ENCODE results near the gene ADK.

The ADK gene

GRCh38 chr10:74238031-74238431, 87.0 kb downstream of the ADK start:
- no peak for DNase-seq (ENCODE audit: low read depth in 2 of 2)

DNA sequence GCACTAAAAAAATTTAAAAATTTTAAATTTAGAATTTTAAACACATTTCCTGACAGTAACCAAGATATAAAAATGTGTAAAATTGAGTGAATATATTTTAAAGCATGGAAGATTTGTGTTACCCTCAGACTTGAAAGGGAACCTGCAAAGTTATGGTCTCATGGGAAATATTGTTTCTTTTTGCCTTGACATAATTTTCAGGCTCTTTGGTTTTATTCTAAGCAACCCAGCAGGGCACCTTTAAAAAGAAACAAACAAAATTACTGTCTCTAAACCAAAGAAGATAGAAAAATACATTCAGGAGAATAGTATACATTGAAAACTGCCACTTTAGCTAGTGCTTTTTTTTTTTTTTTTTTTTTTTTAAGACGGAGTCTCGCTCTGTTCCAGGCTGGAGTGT, 87.5 kb downstream of the ADK start:
- no peak for DNase-seq (ENCODE audit: low read depth in 2 of 2)

- DNase-seq (ENCODE audit: low read depth in 2 of 2) = no peak
Observed at GRCh38 chr10:74243067-74243466, 92.0 kb downstream of the ADK start.

DNA sequence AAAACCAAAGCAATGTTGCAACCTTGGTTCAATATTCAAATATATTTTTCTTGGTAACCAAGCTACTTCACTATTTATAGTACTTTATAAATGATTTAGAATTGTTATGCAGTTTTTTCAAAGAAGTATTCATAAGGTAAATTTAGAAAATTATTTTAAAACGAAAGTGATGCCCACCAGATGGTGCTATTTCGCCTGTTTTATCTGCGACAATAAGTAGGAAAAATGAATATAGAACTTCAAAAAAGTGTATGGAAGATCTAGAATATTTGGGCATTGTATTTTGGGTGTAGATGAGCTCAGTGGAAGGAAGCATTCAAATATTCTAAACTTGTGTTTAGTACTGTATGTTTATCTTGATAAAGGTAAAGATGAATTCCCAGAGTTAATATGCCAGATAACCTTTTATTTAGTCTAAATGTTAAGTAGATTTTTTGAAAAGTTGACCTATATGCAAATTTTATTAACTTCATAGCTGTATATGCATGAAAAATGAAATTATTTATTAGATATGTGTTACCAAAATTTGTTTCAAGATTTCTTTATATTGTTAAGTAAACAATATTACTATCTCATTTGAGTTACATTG, 93.2 kb downstream of the ADK start:
- no peak for DNase-seq (ENCODE audit: low read depth in 2 of 2)

- no peak for DNase-seq (ENCODE audit: low read depth in 2 of 2)
Observed at GRCh38 chr10:74244807-74245206, 93.8 kb downstream of the ADK start.

DNA sequence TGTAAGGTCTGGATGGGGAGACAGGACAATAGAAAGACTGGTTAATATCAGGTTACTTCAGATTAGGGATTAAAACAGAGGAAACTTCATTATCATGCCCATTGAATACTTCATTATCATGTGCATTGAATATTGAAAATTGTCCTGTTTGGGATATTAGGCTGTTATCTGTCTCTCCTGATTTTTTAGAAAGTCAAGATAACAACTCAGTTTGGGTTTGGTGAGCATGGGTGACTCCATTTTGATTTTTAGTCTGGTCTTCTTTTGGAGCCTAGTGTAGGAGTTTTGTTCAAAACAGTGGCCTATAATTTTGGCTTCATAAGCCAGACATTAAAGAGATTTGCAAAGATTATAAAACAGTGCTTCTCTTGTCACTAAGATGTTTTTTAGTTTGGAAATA, 95.5 kb downstream of the ADK start:
- DNase-seq (ENCODE audit: low read depth in 2 of 2) = no peak

GRCh38 chr10:74249865-74250264, 98.8 kb downstream of the ADK start:
- no peak for DNase-seq (ENCODE audit: low read depth in 2 of 2)

GRCh38 chr10:74255214-74255613, 104.2 kb downstream of the ADK start:
- DNase-seq (ENCODE audit: low read depth in 2 of 2) = no peak

DNA sequence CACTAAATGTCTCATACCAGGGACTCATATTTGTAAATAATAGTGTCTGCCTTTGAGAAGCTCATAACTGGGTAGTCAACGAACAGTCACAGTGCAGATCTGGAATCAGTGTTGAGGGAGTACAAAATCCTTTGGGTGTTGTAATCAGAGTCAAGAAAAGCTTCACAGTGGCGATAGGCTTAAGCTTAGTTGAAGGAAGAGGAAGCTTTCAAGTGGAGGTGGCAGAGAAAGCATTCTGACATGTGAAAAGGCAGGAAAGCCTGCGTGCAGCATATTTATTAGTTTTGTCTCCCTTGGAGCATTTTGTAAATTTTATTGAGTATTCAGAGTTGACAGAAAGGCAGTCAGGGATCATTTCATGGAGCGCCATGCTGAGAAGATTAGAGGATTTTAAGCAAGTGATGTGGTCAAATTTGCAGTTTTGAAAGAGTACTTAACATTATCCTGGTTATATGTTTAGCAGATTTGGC, 104.9 kb downstream of the ADK start:
- no peak for DNase-seq (ENCODE audit: low read depth in 2 of 2)

DNA sequence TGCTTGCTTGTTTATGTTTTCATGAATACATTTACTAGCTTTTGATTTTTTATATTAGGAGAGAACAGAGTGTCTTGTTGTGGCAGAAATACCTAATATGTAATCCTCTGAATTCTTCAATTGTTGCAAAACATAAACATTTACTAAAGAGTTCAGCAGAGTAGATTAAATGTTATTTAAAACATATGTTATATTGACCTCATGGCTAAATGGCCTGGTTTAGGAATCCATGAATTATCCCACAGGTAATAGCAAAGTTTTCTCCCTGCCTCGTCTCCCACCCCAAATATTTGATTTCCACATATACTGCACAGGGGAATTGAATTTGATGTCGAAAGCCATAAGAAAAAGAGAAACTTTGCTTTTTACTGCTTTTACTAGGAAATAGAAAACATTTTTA, 111.8 kb downstream of the ADK start:
- DNase-seq (ENCODE audit: low read depth in 2 of 2) = no peak

GRCh38 chr10:74263996-74264395, 113.0 kb downstream of the ADK start:
- no peak for DNase-seq (ENCODE audit: low read depth in 2 of 2)

GRCh38 chr10:74272288-74272687, 121.3 kb downstream of the ADK start:
- no peak for DNase-seq (ENCODE audit: low read depth in 2 of 2)

GRCh38 chr10:74275755-74276290, 124.8 kb downstream of the ADK start:
- no peak for DNase-seq (ENCODE audit: low read depth in 2 of 2)

DNA sequence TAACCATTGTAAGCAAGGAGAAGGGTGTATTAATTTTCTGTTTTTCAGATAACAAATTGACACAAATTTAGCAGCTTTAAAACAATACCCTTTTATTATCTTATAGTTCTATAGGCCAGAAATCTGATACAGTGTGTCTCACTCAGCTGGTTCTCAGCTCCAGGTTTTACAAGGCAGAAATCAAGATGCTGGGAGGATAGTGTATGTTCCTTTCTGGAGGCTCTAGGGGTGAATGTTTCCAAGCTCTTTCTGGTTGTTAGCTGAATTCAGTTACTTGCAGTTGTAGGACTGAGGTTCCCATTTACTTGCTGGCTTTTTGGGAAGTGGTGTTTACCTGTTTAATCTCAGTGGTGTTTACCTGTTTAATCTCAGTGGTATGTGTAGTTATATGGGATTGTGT, 125.4 kb downstream of the ADK start:
- no peak for DNase-seq (ENCODE audit: low read depth in 2 of 2)

- DNase-seq (ENCODE audit: low read depth in 2 of 2) = no peak
Observed at GRCh38 chr10:74282151-74282847, 131.3 kb downstream of the ADK start.

DNA sequence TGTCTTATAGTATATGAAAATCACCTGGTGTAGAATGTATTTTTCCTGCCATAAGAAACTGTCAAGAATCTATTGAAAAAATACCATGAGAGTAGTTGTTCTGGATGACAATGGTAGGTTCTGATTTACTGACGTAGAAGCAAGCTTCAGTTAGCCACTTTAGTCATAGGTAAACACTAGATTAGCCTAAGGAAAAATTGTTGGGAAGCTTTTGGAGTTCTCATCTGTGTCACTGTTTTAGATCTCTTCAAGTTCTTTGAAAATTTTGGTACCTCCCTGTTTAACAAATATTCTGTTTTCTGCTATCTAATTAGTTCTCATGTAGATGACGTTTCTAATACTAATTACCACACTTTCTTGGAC, 131.8 kb downstream of the ADK start:
- DNase-seq (ENCODE audit: low read depth in 2 of 2) = no peak

DNA sequence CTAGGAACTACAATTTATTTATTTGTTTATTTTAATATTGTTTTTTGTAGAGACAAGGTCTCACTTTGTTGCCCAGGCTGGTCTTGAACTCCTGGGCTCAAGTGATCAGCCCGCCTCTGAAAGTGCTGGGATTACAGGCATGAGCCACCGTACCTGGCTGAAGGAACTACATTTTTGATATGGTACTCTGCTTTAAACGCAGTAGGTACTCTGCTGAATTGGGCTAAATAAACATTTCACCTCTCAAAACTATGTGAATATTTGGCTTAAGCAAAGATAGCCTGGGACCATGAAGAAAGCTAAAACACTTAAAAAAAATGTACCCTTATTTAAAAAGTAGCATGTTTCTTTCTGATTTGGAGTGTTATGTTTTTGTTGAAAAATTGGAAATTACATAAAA, 138.2 kb downstream of the ADK start:
- no peak for DNase-seq (ENCODE audit: low read depth in 2 of 2)

GRCh38 chr10:74289951-74290350, 138.9 kb downstream of the ADK start:
- no peak for DNase-seq (ENCODE audit: low read depth in 2 of 2)

DNA sequence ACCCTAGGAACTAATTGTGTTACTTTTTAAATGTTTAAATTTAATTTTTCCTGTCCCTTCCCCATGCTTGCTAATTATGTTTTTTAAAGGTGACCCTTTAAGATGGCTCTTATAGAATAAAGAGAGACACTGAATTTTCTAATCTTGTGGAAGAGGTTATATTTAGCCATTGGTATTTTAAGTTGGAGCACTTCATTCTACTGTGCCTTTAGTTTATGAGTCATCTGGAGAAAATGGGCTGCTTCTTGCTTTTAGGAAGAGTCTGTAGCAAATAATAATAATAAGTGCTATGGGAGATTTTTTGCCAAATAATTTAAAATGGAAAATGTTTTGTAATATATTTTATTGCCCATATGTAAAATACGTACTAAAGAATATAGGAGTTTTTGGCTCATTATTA, 139.7 kb downstream of the ADK start:
- DNase-seq (ENCODE audit: low read depth in 2 of 2) = no peak

GRCh38 chr10:74292871-74293427, 141.9 kb downstream of the ADK start:
- DNase-seq (ENCODE audit: low read depth in 2 of 2) = no peak

GRCh38 chr10:74293686-74294371, 142.8 kb downstream of the ADK start:
- DNase-seq (ENCODE audit: low read depth in 2 of 2) = no peak

DNA sequence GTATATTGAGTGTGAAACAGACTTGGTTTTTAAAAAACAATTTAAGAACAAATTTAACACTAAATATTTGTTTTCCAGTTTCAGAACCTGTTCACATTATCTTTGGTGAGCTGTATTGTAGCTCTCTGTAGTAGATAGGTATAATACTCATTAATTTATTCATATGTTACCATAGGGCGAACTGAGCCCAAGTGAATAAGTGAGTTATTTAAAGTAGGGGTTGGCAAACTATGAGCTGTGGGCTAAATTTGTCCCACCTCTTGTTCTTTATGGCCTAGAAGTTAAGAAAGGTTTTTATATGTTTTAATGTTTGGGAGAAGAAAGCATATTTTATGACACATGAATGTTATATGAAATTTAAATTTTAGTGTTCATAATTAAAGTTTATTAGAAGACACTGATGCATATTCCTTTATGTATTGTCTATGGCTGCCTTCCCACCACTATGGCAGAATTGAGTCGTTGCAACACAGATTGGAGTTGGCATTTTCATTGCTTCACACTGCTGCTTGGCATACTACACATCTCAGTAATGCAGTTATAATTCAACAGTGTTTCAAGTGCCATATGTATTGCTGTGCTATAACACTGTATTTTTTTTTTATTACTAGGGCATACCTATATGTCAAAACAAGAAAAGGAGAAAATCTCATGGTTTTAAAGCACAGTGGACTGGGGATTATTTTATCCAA, 146.5 kb downstream of the ADK start:
- DNase-seq (ENCODE audit: low read depth in 2 of 2) = no peak

Data from stimulated activated CD8-positive, alpha-beta memory T cell treated with anti-CD3 and anti-CD28 coated beads, Interleukin-15, amount 100 ng/mL, for 48 hours (primary cell).